Measurements from ENCODE around the gene RBM42. TPM values are rescaled to one million over a fixed set of nuclear protein-coding genes. Genes with fewer than 3 reads are reported as not detected.

RBM42 gene
- total RNA-seq, 1 experiment from 2014 or later = 81.6 TPM

DNA sequence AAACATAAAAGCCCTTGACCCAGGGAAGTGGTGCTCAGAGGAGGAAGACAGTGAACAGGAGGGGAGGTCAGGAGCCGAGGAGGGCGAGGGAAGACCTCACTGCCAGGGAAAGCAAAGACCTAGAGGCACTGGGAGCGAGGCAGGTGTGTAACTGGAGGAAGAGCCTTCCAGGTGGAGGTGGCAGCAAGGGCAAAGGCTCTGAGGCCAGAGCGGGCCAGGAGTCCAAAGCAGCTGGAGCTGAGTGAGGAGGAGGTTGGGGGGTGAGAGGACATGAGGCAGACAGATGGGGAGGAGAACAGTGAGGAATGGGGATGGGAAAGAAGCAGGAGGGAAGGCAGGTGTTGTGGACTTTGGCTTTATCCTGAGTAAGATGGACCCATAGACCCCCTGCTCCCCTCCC, 41.1 kb downstream of the RBM42 start:
- no peak for ATAC-seq
- Histone ChIP-seq H3K9ac (ENCODE audit: low read length) (no peak overlapping the region), H2AFZ (ENCODE audit: low read length) (no peak overlapping the region), H4K20me1 (ENCODE audit: low read length) (no peaks in the 10 kb centered on the region), H3K4me1 (ENCODE audit: insufficient read depth, low read length) (no peaks in the 10 kb centered on the region), H3K27ac (ENCODE audit: low read length) (no peak overlapping the region), H3K79me2 (ENCODE audit: low read length) (no peaks in the 10 kb centered on the region), H3K27me3 (ENCODE audit: low read length) (0 out of 2 replicates have a peak, but pooled peaks cover 7% of the 10 kb centered on the region), H3K9me2 (replicated peaks; ENCODE audit: low read length) (no peaks in the 10 kb centered on the region), H3K4me2 (ENCODE audit: low read length) (no peak overlapping the region), H3F3A (ENCODE audit: low read length, unreplicated experiment) (no peaks in the 10 kb centered on the region), H3K4me3 (ENCODE audit: low read length) (no peak overlapping the region), H3K36me3 (ENCODE audit: low read depth, low read length) (no peaks in the 10 kb centered on the region), H3K9me3 (ENCODE audit: low read length) (no peaks in the 10 kb centered on the region)
- DNase-seq = no peak
- ChIA-PET POLR2A (ENCODE audit: unreplicated experiment) (no interaction called here), CTCF (no interaction called here)
- intact Hi-C loops (cut with micrococcal nuclease) = no loop called here
- TF ChIP-seq, protein P1, sequence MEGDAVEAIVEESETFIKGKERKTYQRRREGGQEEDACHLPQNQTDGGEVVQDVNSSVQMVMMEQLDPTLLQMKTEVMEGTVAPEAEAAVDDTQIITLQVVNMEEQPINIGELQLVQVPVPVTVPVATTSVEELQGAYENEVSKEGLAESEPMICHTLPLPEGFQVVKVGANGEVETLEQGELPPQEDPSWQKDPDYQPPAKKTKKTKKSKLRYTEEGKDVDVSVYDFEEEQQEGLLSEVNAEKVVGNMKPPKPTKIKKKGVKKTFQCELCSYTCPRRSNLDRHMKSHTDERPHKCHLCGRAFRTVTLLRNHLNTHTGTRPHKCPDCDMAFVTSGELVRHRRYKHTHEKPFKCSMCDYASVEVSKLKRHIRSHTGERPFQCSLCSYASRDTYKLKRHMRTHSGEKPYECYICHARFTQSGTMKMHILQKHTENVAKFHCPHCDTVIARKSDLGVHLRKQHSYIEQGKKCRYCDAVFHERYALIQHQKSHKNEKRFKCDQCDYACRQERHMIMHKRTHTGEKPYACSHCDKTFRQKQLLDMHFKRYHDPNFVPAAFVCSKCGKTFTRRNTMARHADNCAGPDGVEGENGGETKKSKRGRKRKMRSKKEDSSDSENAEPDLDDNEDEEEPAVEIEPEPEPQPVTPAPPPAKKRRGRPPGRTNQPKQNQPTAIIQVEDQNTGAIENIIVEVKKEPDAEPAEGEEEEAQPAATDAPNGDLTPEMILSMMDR (conservative IDR thresholded peaks at IDR 0.05; ENCODE audit: low read depth, low read length) = no peak
- TF ChIP-seq EZH2phosphoT487 (IDR thresholded peaks at IDR 0.05; ENCODE audit: borderline replicate concordance, low read length) (no peak), EZH2 (IDR thresholded peaks at IDR 0.05; ENCODE audit: low read length, unreplicated experiment) (no peak)
- BruUV-seq (replicated peaks) = no TSS peak

DNA sequence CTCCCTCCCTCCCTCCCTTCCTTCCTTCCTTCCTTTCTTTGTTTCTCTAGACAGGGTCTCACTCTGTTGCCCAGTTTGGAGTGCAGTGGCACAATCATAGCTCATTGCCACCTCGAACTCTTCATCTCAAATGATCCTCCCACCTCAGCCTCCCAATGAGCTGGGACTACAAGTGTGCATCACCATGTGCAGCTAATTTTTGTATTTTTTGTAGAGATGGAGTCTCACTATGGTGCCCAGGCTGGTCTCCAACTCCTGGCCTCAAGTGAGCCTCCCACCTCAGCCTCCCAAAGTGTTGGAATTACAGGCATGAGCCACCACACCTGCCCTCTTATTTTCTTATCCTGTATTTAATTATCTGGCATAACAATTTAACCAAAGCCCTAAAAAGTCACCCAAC, 41.9 kb downstream of the RBM42 start:
- ChIA-PET CTCF (no interaction called here), POLR2A (ENCODE audit: unreplicated experiment) (interaction anchor here (0.6 kb wide), 1 partner anchor 25 kb away, joined by 4 read pairs; no protein-coding TSS in a partner anchor)
- TF ChIP-seq EZH2 (IDR thresholded peaks at IDR 0.05; ENCODE audit: low read length, unreplicated experiment) (no peak), EZH2phosphoT487 (IDR thresholded peaks at IDR 0.05; ENCODE audit: borderline replicate concordance, low read length) (no peak)
- TF ChIP-seq, protein P1 (conservative IDR thresholded peaks at IDR 0.05; ENCODE audit: low read depth, low read length) = no peak
- H3K36me3 ChIP-seq (ENCODE audit: low read depth, low read length) = no peaks in the 10 kb centered on the region
- no peaks in the 10 kb centered on the region for H3K4me1 ChIP-seq (ENCODE audit: insufficient read depth, low read length)
- H3K79me2 ChIP-seq (ENCODE audit: low read length) = no peaks in the 10 kb centered on the region
- no peaks in the 10 kb centered on the region for H3F3A ChIP-seq (ENCODE audit: low read length, unreplicated experiment)
- H4K20me1 ChIP-seq (ENCODE audit: low read length) = no peaks in the 10 kb centered on the region
- no peaks in the 10 kb centered on the region for H3K9me3 ChIP-seq (ENCODE audit: low read length)
- 0 out of 2 replicates have a peak, but pooled peaks cover 7% of the 10 kb centered on the region for H3K27me3 ChIP-seq (ENCODE audit: low read length)
- H3K9me2 ChIP-seq (replicated peaks; ENCODE audit: low read length) = no peaks in the 10 kb centered on the region
- no peak overlapping the region for H2AFZ ChIP-seq (ENCODE audit: low read length)
- DNase-seq = no peak
- no peak for ATAC-seq
- no TSS peak for BruUV-seq (replicated peaks)
- no peak overlapping the region for H3K4me2 ChIP-seq (ENCODE audit: low read length)
- H3K4me3 ChIP-seq (ENCODE audit: low read length) = no peak overlapping the region
- no peak overlapping the region for H3K27ac ChIP-seq (ENCODE audit: low read length)
- intact Hi-C loops (cut with micrococcal nuclease) = no loop called here
- H3K9ac ChIP-seq (ENCODE audit: low read length) = no peak overlapping the region

DNA sequence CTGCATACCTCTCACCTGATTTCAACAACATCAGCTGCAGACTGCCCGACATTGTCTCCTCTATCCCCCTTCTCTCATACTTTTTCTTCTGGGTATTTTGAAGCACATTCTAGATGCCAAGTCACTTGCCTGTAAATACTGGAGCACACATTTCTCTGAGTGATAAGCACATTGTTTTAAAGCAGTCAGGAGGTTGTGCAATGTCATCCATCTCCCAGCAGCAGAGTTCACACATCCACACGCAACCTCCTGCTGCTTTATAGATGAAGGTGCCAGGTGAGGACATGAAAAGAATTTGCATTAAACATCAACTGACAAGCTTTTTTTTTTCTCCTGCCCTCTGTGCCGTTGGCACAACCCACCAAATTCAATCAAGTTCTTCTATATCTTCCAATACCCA, 43.0 kb downstream of the RBM42 start:
- H2AFZ ChIP-seq (ENCODE audit: low read length) = no peak overlapping the region
- H3K79me2 ChIP-seq (ENCODE audit: low read length) = no peaks in the 10 kb centered on the region
- no peak overlapping the region for H3K4me3 ChIP-seq (ENCODE audit: low read length)
- H3K9me3 ChIP-seq (ENCODE audit: low read length) = no peaks in the 10 kb centered on the region
- no peaks in the 10 kb centered on the region for H3K4me1 ChIP-seq (ENCODE audit: insufficient read depth, low read length)
- H3K9me2 ChIP-seq (replicated peaks; ENCODE audit: low read length) = no peaks in the 10 kb centered on the region
- H3K4me2 ChIP-seq (ENCODE audit: low read length) = no peak overlapping the region
- H3K27ac ChIP-seq (ENCODE audit: low read length) = no peak overlapping the region
- intact Hi-C loops (cut with micrococcal nuclease) = no loop called here
- CTCF ChIA-PET = no interaction called here
- DNase-seq (no peak), ATAC-seq (no peak)
- POLR2A ChIA-PET (ENCODE audit: unreplicated experiment) = no interaction called here
- H3K36me3 ChIP-seq (ENCODE audit: low read depth, low read length) = no peaks in the 10 kb centered on the region
- H3F3A ChIP-seq (ENCODE audit: low read length, unreplicated experiment) = no peaks in the 10 kb centered on the region
- BruUV-seq (replicated peaks) = no TSS peak
- H3K9ac ChIP-seq (ENCODE audit: low read length) = no peak overlapping the region
- H4K20me1 ChIP-seq (ENCODE audit: low read length) = no peaks in the 10 kb centered on the region
- 0 out of 2 replicates have a peak, but pooled peaks cover 7% of the 10 kb centered on the region for H3K27me3 ChIP-seq (ENCODE audit: low read length)
- TF ChIP-seq, protein P1 (conservative IDR thresholded peaks at IDR 0.05; ENCODE audit: low read depth, low read length) = no peak
